Superior temporal gyrus (tissue), 1 donor: ENCODE results near the gene C6orf132.

ENCODE experiments used
- DNase-seq: peaks from one replicate; pipeline ENCODE4 v3.0.0-alpha.2; 2016; ENCODE audit errors: extremely low spot score

Gene C6orf132

GRCh38 chr6:42105709-42106108, 36.7 kb downstream of the C6orf132 start:
- no peak for DNase-seq

- no peak for DNase-seq
Measured at GRCh38 chr6:42105156-42105648, 37.2 kb downstream of the C6orf132 start.

GRCh38 chr6:42104804-42105125, 37.7 kb downstream of the C6orf132 start:
- no peak for DNase-seq

- DNase-seq: no peak
Measured at GRCh38 chr6:42104095-42104803, 38.2 kb downstream of the C6orf132 start.

- DNase-seq: no peak
Measured at GRCh38 chr6:42103753-42104094, 38.7 kb downstream of the C6orf132 start.

GRCh38 chr6:42103216-42103615, 39.2 kb downstream of the C6orf132 start:
- no peak for DNase-seq

GRCh38 chr6:42101186-42101657, 41.2 kb downstream of the C6orf132 start:
- DNase-seq: no peak

- DNase-seq: no peak
Measured at GRCh38 chr6:42100029-42100901, 42.2 kb downstream of the C6orf132 start.

- DNase-seq: no peak
Measured at GRCh38 chr6:42099340-42100028, 42.9 kb downstream of the C6orf132 start.

GRCh38 chr6:42095776-42096541, 46.5 kb downstream of the C6orf132 start:
- no peak for DNase-seq

- no peak for DNase-seq
Measured at GRCh38 chr6:42095094-42095493, 47.3 kb downstream of the C6orf132 start.

GRCh38 chr6:42093582-42094329, 48.7 kb downstream of the C6orf132 start:
- DNase-seq: no peak

- no peak for DNase-seq
Measured at GRCh38 chr6:42091718-42092023, 50.7 kb downstream of the C6orf132 start.

- no peak for DNase-seq
Measured at GRCh38 chr6:42090819-42091717, 51.4 kb downstream of the C6orf132 start.

- no peak for DNase-seq
Measured at GRCh38 chr6:42088101-42088591, 54.3 kb downstream of the C6orf132 start.

- DNase-seq: no peak
Measured at GRCh38 chr6:42086046-42087035, 56.1 kb downstream of the C6orf132 start.

GRCh38 chr6:42084889-42085288, 57.5 kb downstream of the C6orf132 start:
- DNase-seq: no peak

GRCh38 chr6:42083530-42083929, 58.9 kb downstream of the C6orf132 start:
- no peak for DNase-seq
